ENCODE results near the gene ME3.

GRCh38 chr11:86510674-86511073 lies 161.7 kb downstream of the ME3 start:
- TF ChIP-seq FOSB (CRISPR knock-in tag; IDR thresholded peaks at IDR 0.05) (no peak), TP53 (CRISPR knock-in tag; IDR thresholded peaks at IDR 0.05) (no peak), HMGXB4 (CRISPR knock-in tag; IDR thresholded peaks at IDR 0.05; ENCODE audit: borderline replicate concordance) (no peak), SMC3 (IDR thresholded peaks at IDR 0.05) (no peak), CTCF (IDR thresholded peaks at IDR 0.05) (no peak), MAX (IDR thresholded peaks at IDR 0.05) (no peak), MAFK (IDR thresholded peaks at IDR 0.05; ENCODE audit: partially characterized antibody) (no peak), REST (IDR thresholded peaks at IDR 0.05) (no peak), POLR2A (IDR thresholded peaks at IDR 0.05; ENCODE audit: low read length) (no peak), HES2 (IDR thresholded peaks at IDR 0.05) (no peak), POLR2AphosphoS2 (conservative IDR thresholded peaks at IDR 0.05; ENCODE audit: low read length) (no peak)

Data from A549 (cell line).